Stimulated activated naive CD4-positive, alpha-beta T cell treated with Interleukin-2 at 50 U/mL for 16 hours (primary cell): Measurements from ENCODE around the gene NTM.
"Not testable (repeated sequence)": the region's sequence is repeated elsewhere in the genome, so short reads cannot be mapped to it uniquely, and the experiment has no call there.

Experiments
- DNase-seq: peaks from one replicate; lab custom pipeline; 2025; lab: John Stamatoyannopoulos, UW

NTM gene

GRCh38 chr11:132314911-132315455, 944.6 kb downstream of the NTM start:
- DNase-seq: no peak

- DNase-seq: no peak
Observed at GRCh38 chr11:132315696-132316095, 945.3 kb downstream of the NTM start.

- no peak for DNase-seq
Observed at GRCh38 chr11:132318421-132319157, 948.2 kb downstream of the NTM start.

- not testable (repeated sequence) for DNase-seq
Observed at GRCh38 chr11:132319419-132319818, 949.0 kb downstream of the NTM start.

GRCh38 chr11:132330515-132330914, 960.1 kb downstream of the NTM start:
- DNase-seq: no peak

- DNase-seq: no peak
Observed at GRCh38 chr11:132332521-132332920, 962.1 kb downstream of the NTM start.

- DNase-seq: no peak
Observed at GRCh38 chr11:132334769-132335280, 964.4 kb downstream of the NTM start.

GRCh38 chr11:132335311-132335710, 964.9 kb downstream of the NTM start:
- DNase-seq: no peak

GRCh38 chr11:132336781-132337535, 966.5 kb downstream of the NTM start:
- no peak for DNase-seq

- DNase-seq: no peak
Observed at GRCh38 chr11:132337819-132338416, 967.5 kb downstream of the NTM start.

- DNase-seq: no peak
Observed at GRCh38 chr11:132342408-132342807, 972.0 kb downstream of the NTM start.

GRCh38 chr11:132343445-132344175, 973.2 kb downstream of the NTM start:
- DNase-seq: no peak

- no peak for DNase-seq
Observed at GRCh38 chr11:132346558-132347148, 976.2 kb downstream of the NTM start.

GRCh38 chr11:132347156-132348090, 977.0 kb downstream of the NTM start:
- no peak for DNase-seq

- DNase-seq: no peak
Observed at GRCh38 chr11:132349811-132350733, 979.7 kb downstream of the NTM start.

- DNase-seq: no peak
Observed at GRCh38 chr11:132351050-132351449, 980.6 kb downstream of the NTM start.

GRCh38 chr11:132352497-132352896, 982.1 kb downstream of the NTM start:
- DNase-seq: no peak

- no peak for DNase-seq
Observed at GRCh38 chr11:132353255-132353654, 982.8 kb downstream of the NTM start.
